ENCODE measurements around the gene SELENBP1. TPM values are rescaled to one million over a fixed set of nuclear protein-coding genes. Genes with fewer than 3 reads are reported as not detected.
A peak's percentile ranks its signal among the peaks of the same experiment; 100 is the strongest.

Gene SELENBP1
- total RNA-seq, 3 donors from 2014 or later: 914 to 2,582 (median 1,654) TPM

GRCh38 chr1:151336556-151336955, 35.9 kb downstream of the SELENBP1 start:
- no peaks in the 10 kb centered on the region for H3K9me3 ChIP-seq

GRCh38 chr1:151334822-151335221, 37.7 kb downstream of the SELENBP1 start:
- Histone ChIP-seq H3K36me3 (ENCODE audit: low read depth) (no peaks in the 10 kb centered on the region), H3K9me3 (no peaks in the 10 kb centered on the region), H3K4me3 (no peak overlapping the region), H3K4me1 (ENCODE audit: low read depth) (no peaks in the 10 kb centered on the region)
- intact Hi-C loops (cut with DNase I, micrococcal nuclease): no loop called here
- ATAC-seq (no peak), DNase-seq (no peak)
- TF ChIP-seq CTCF (IDR thresholded peaks at IDR 0.05): no peak

More at GRCh38 chr1:151336556-151336955, 35.9 kb downstream of the SELENBP1 start:
- Histone ChIP-seq H3K36me3 (ENCODE audit: low read depth) (no peaks in the 10 kb centered on the region), H3K4me1 (ENCODE audit: low read depth) (no peaks in the 10 kb centered on the region), H3K4me3 (no peak overlapping the region)
- intact Hi-C loops (cut with DNase I, micrococcal nuclease): no loop called here
- TF ChIP-seq CTCF (IDR thresholded peaks at IDR 0.05): no peak
- ATAC-seq: no peak
- DNase-seq: no peak

GRCh38 chr1:151327903-151328674, 44.4 kb downstream of the SELENBP1 start:
- DNase-seq (peak in 2 of 3 donors; percentile 59 to 61), ATAC-seq (peak; percentile 21)
- no peak for TF ChIP-seq CTCF (IDR thresholded peaks at IDR 0.05)
- H3K36me3 ChIP-seq (ENCODE audit: low read depth): no peaks in the 10 kb centered on the region
- H3K4me3 ChIP-seq: peak overlapping the region; percentile 74
- H3K9me3 ChIP-seq: no peaks in the 10 kb centered on the region
- H3K4me1 ChIP-seq (ENCODE audit: low read depth): peaks cover 17% of the 10 kb centered on the region
- intact Hi-C loops (cut with DNase I, micrococcal nuclease): no loop called here

GRCh38 chr1:151327223-151327902, 45.1 kb downstream of the SELENBP1 start, which contains the start of gene PI4KB:
TSS of gene PI4KB (minus strand) at chr1:151327416. CDS start at chr1:151316481, 10,935 bp downstream.
- Histone ChIP-seq H3K9me3 (no peaks in the 10 kb centered on the region), H3K4me3 (peak within 1 kb of the TSS; percentile 74), H3K4me1 (ENCODE audit: low read depth) (peaks cover 17% of the 10 kb centered on the region), H3K36me3 (ENCODE audit: low read depth) (no peaks in the 10 kb centered on the region)
- TF ChIP-seq CTCF (IDR thresholded peaks at IDR 0.05): no peak
- intact Hi-C loops (cut with DNase I, micrococcal nuclease): no loop called here
- DNase-seq (peak; percentile 84 to 97 (median 88)), ATAC-seq (peak; percentile 98)

GRCh38 chr1:151326619-151327222, 45.8 kb downstream of the SELENBP1 start:
- no peak for TF ChIP-seq CTCF (IDR thresholded peaks at IDR 0.05)
- no peaks in the 10 kb centered on the region for H3K36me3 ChIP-seq (ENCODE audit: low read depth)
- ATAC-seq (peak; percentile 67), DNase-seq (peak in 2 of 3 donors; percentile 60 to 67)
- intact Hi-C loops (cut with DNase I, micrococcal nuclease): no loop called here
- peak overlapping the region; percentile 74 for H3K4me3 ChIP-seq
- H3K4me1 ChIP-seq (ENCODE audit: low read depth): peaks cover 17% of the 10 kb centered on the region
- H3K9me3 ChIP-seq: no peaks in the 10 kb centered on the region
